Measurements from ENCODE around the gene SRRD. TPM values are rescaled to one million over a fixed set of nuclear protein-coding genes. Genes with fewer than 3 reads are reported as not detected.

Gene SRRD
- total RNA-seq, 4 donors from 2014 or later = 17.9 to 37.4 (median 26.2) TPM

DNA sequence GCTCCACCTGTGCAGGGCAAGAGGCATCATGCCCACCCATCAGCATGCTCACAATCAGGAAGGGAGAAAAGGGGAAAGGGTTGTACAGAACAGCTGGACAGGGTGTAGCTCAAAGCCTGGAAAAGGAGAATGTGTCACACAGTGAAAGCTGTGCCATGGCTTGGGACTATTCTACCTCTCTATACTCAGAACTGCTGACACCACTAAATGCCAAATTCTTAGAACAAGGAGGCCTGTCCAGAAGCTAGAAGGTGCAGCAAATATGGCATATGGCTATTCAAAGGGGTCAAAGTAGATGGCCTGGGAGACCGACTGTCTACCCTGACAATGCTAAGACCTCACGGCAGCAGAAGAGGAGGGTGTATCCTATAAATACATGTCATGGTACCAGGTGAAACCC, 12.9 kb upstream of the SRRD start:
- no peak overlapping the region for H3K4me3 ChIP-seq (replicated peaks in 1 of 3)
- TF ChIP-seq POLR2A (IDR thresholded peaks at IDR 0.05) = no peak
- TF ChIP-seq, protein P1, sequence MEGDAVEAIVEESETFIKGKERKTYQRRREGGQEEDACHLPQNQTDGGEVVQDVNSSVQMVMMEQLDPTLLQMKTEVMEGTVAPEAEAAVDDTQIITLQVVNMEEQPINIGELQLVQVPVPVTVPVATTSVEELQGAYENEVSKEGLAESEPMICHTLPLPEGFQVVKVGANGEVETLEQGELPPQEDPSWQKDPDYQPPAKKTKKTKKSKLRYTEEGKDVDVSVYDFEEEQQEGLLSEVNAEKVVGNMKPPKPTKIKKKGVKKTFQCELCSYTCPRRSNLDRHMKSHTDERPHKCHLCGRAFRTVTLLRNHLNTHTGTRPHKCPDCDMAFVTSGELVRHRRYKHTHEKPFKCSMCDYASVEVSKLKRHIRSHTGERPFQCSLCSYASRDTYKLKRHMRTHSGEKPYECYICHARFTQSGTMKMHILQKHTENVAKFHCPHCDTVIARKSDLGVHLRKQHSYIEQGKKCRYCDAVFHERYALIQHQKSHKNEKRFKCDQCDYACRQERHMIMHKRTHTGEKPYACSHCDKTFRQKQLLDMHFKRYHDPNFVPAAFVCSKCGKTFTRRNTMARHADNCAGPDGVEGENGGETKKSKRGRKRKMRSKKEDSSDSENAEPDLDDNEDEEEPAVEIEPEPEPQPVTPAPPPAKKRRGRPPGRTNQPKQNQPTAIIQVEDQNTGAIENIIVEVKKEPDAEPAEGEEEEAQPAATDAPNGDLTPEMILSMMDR (IDR thresholded peaks at IDR 0.05) = no peak
- DNase-seq = no peak
- 95% methylated on average over 2 of the region's 2 CpGs for WGBS, 2 donors
- intact Hi-C loops (cut with DNase I) = no loop called here
- H3K27me3 ChIP-seq = no peaks in the 10 kb centered on the region
- no peaks in the 10 kb centered on the region for H3K4me1 ChIP-seq
- H3K27ac ChIP-seq = no peak overlapping the region
- H3K36me3 ChIP-seq = peaks cover 72 to 73% of the 10 kb centered on the region in 2 donors
- H3K9me3 ChIP-seq = no peaks in the 10 kb centered on the region

DNA sequence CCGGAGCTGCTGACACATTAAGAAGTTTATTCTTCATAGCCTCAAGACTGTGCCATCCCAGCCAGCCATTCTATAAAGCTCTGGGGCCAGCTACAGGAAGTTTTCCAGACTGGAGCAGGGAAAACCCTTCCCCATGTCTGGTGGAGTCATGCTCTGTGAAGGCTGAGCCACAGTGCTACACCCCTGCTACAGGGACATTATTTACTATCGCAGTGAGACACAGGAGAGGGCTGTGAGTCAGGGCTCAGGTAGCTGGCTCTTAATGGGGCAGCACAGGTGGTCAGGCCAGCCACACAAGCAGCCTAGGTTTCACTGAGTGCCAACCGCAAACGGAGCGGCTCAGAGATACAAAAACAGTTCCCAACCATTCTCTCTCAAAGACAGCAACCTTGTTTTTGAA, 12.2 kb upstream of the SRRD start:
- no peaks in the 10 kb centered on the region for H3K27me3 ChIP-seq
- peaks cover 71 to 74% of the 10 kb centered on the region in 2 donors for H3K36me3 ChIP-seq
- no peak overlapping the region for H3K27ac ChIP-seq
- H3K4me1 ChIP-seq = no peaks in the 10 kb centered on the region
- no peak for DNase-seq
- no peak overlapping the region for H3K4me3 ChIP-seq (replicated peaks in 1 of 3)
- no peaks in the 10 kb centered on the region for H3K9me3 ChIP-seq
- TF ChIP-seq, protein P1 (IDR thresholded peaks at IDR 0.05) = no peak
- no peak for TF ChIP-seq POLR2A (IDR thresholded peaks at IDR 0.05)
- 90 to 92% methylated on average over 5 of the region's 5 CpGs for WGBS, 2 donors
- intact Hi-C loops (cut with DNase I) = no loop called here

DNA sequence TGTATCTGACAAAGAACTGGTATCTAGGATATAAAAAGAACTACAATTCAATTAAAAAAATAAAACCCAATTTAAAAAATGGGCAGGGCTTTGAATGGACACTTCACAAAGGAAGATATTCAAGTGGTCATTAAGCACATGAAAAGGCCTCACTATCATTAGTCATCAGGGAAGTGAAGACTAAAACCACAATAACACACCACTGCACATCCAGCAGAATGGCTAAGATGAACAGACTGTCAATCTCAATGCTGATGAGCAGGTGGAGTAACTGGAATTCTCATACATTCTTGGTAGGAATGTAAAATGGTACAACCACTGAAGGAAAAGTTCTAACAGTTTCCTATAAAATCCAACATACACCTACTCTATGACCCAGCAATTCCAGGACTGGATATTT, 9.0 kb upstream of the SRRD start:
- Histone ChIP-seq H3K27ac (no peak overlapping the region), H3K36me3 (peaks cover 52 to 61% of the 10 kb centered on the region in 2 donors), H3K4me3 (replicated peaks in 1 of 3) (no peak overlapping the region), H3K4me1 (peaks cover 0 to 9% of the 10 kb centered on the region in 2 donors), H3K27me3 (no peaks in the 10 kb centered on the region), H3K9me3 (no peaks in the 10 kb centered on the region)
- no peak for TF ChIP-seq POLR2A (IDR thresholded peaks at IDR 0.05)
- TF ChIP-seq, protein P1 (IDR thresholded peaks at IDR 0.05) = no peak
- no peak for DNase-seq
- intact Hi-C loops (cut with DNase I) = no loop called here

DNA sequence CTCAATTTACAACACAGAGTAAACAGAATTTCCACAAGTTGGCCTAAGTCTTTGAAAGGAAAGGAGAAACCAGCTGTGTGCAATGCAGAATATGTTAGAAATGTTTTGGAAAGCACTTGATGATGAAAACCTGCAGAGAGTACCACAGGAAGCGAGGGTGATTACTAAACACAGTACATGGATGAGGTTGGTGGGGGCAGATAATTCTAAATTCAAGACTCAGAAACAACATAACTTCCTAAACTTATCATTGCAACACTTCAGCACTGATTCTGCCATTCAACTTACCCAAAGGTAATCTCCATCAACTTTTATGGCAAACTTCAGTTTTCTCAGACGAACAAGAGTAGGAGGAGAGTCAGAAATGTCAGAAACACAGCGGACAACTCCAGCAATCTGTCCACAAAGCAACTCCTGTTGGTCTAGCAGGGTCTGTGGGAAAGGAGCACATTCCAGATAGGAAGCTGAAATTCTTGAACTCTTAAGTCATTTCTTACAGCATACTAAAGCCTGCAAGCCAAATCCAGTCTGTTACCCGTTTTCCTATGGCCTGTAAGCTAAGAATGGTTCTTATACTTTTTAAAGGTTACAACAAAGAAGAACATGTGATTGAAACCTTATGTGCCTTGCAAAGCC, 6.9 kb upstream of the SRRD start:
- no peaks in the 10 kb centered on the region for H3K27me3 ChIP-seq
- WGBS, 2 donors = 94 to 95% methylated on average over 4 of the region's 4 CpGs
- intact Hi-C loops (cut with DNase I) = no loop called here
- TF ChIP-seq POLR2A (IDR thresholded peaks at IDR 0.05) = no peak
- TF ChIP-seq, protein P1 (IDR thresholded peaks at IDR 0.05) = no peak
- H3K36me3 ChIP-seq = peaks cover 34 to 40% of the 10 kb centered on the region in 2 donors
- H3K4me3 ChIP-seq (replicated peaks in 1 of 3) = no peak overlapping the region
- no peak overlapping the region for H3K27ac ChIP-seq
- DNase-seq = no peak
- no peaks in the 10 kb centered on the region for H3K9me3 ChIP-seq
- peaks cover 0 to 29% of the 10 kb centered on the region in 2 donors for H3K4me1 ChIP-seq

DNA sequence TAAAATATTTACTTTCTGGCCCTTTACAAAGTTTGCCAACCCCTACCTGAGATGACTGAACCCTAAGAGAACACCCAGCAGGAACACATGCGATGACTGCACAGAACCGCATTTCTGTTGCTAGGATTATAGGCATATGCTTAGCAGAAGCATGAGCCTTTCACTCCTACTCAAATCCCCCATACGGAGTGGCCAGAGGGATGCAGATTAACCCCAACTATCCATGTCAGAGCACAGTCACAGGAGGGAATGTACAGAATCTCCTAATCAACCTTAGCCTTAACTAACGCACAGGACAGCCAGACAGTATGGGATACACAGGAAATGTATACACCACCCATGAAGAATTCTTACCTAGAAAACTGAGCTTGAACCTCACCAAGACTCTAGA, 6.3 kb upstream of the SRRD start:
- peaks cover 30 to 35% of the 10 kb centered on the region in 2 donors for H3K36me3 ChIP-seq
- intact Hi-C loops (cut with DNase I) = no loop called here
- WGBS, 2 donors = 43 to 77% methylated on average over 4 of the region's 4 CpGs
- TF ChIP-seq, protein P1 (IDR thresholded peaks at IDR 0.05) = no peak
- TF ChIP-seq POLR2A (IDR thresholded peaks at IDR 0.05) = no peak
- H3K27me3 ChIP-seq = no peaks in the 10 kb centered on the region
- no peaks in the 10 kb centered on the region for H3K9me3 ChIP-seq
- no peak for DNase-seq
- H3K27ac ChIP-seq = no peak overlapping the region
- H3K4me1 ChIP-seq = peaks cover 0 to 32% of the 10 kb centered on the region in 2 donors
- no peak overlapping the region for H3K4me3 ChIP-seq (replicated peaks in 1 of 3)

Data from thyroid gland (tissue), 4 donors.